SK-N-SH (cell line): Measurements from ENCODE around the gene SMARCA4. TPM values are rescaled to one million over a fixed set of nuclear protein-coding genes. Genes with fewer than 3 reads are reported as not detected.

Experiments
- CTCF ChIA-PET: fragments of 300-600, 350-600 bp; formaldehyde crosslinking; extraction: SDS; loops from one replicate; lab custom pipeline; 2021; lab: Yijun Ruan, JAX
- POLR2A ChIA-PET: fragments of 350-600 bp; sonication (Branson Sonifier 250); formaldehyde crosslinking; extraction: SDS; loops from one replicate; lab custom pipeline; 2020; ENCODE audit warnings: antibody characterized with exemption, inconsistent platforms; lab: Yijun Ruan, JAX
- DNase-seq: peaks from one replicate; pipeline ENCODE4 v3.0.0; 2012
- H2AFZ ChIP-seq: fragments of 200-600 bp; sonication (generic); 2 replicates; pipeline ENCODE4 v1.8.1; 2016; ENCODE audit warnings: antibody characterized with exemption, mild to moderate bottlenecking, low read depth
- H3F3A ChIP-seq: fragments of 200-600 bp; sonication (generic); replicated peaks from 2 replicates; pipeline ENCODE3; 2016; ENCODE audit warnings: antibody characterized with exemption, mild to moderate bottlenecking; ENCODE audit not compliant: insufficient read depth
- H3K27ac ChIP-seq, 2 experiments: fragments of 200-500 bp in 1 of 2; fragments of 200-600 bp in 1 of 2; sonication (Bioruptor generic) in 1 of 2; sonication (generic), shearing (Covaris generic) in 1 of 2; 2 replicates each; pipeline versions ENCODE4 v1.5.1 to v1.6.1; 2014 to 2016; ENCODE audit warnings: low read depth in 2 of 2, inconsistent platforms in 1 of 2, low read length in 1 of 2, mild to moderate bottlenecking in 1 of 2, mixed read lengths in 1 of 2
- H3K27me3 ChIP-seq: fragments of 200-600 bp; sonication (generic), shearing (Covaris generic); 2 replicates; pipeline ENCODE4 v1.6.1; 2016; ENCODE audit warnings: mixed run types; ENCODE audit not compliant: insufficient read depth
- H3K36me3 ChIP-seq, 2 experiments: fragments of 200-500 bp in 1 of 2; fragments of 200-600 bp in 1 of 2; sonication (Bioruptor generic) in 1 of 2; sonication (generic) in 1 of 2; replicated peaks in 1 of 2; 2 replicates each; pipeline versions ENCODE3 to v1.5.1; 2014 to 2016; ENCODE audit warnings: low read length in 1 of 2, mild to moderate bottlenecking in 1 of 2; ENCODE audit not compliant: insufficient read depth in 2 of 2, control insufficient read depth in 1 of 2
- H3K4me1 ChIP-seq, 2 experiments: fragments of 200-500 bp in 1 of 2; fragments of 200-600 bp in 1 of 2; sonication (Bioruptor generic) in 1 of 2; sonication (generic), shearing (Covaris generic) in 1 of 2; 2 replicates each; pipeline versions ENCODE4 v1.5.1 to v1.6.1; 2014 to 2016; ENCODE audit warnings: low read depth in 1 of 2, low read length in 1 of 2, mixed run types in 1 of 2; ENCODE audit not compliant: insufficient read depth in 2 of 2, control insufficient read depth in 1 of 2
- H3K4me2 ChIP-seq: fragments of 200-600 bp; sonication (generic), shearing (Covaris generic); 2 replicates; pipeline ENCODE4 v1.6.1; 2017; ENCODE audit warnings: mixed run types
- H3K4me3 ChIP-seq, 2 experiments: fragments of 200-500 bp in 1 of 2; fragments of 200-600 bp in 1 of 2; sonication (Bioruptor generic) in 1 of 2; sonication (generic), shearing (Covaris generic) in 1 of 2; 2 replicates each; pipeline versions ENCODE4 v1.5.1 to v1.8.1; 2014 to 2016; ENCODE audit warnings: low read depth in 2 of 2, inconsistent platforms in 1 of 2, low read length in 1 of 2, mild to moderate bottlenecking in 1 of 2, mixed read lengths in 1 of 2, moderate library complexity in 1 of 2
- H3K79me2 ChIP-seq: fragments of 200-600 bp; sonication (generic); 2 replicates; pipeline ENCODE4 v1.8.1; 2017; ENCODE audit warnings: mild to moderate bottlenecking; ENCODE audit not compliant: insufficient read depth
- H3K9ac ChIP-seq: fragments of 200-600 bp; sonication (generic); 2 replicates; pipeline ENCODE4 v1.6.1; 2017; ENCODE audit warnings: mixed run types
- H3K9me2 ChIP-seq: fragments of 200-600 bp; sonication (generic); 2 replicates; pipeline ENCODE4 v1.6.1; 2017; ENCODE audit warnings: mixed run types
- H3K9me3 ChIP-seq: fragments of 200-600 bp; sonication (generic); 2 replicates; pipeline ENCODE4 v1.6.1; 2017; ENCODE audit warnings: mixed run types, mild to moderate bottlenecking, moderate library complexity
- H4K20me1 ChIP-seq: fragments of 200-600 bp; sonication (generic); 2 replicates; pipeline ENCODE4 v1.6.1; 2017; ENCODE audit warnings: mild to moderate bottlenecking, mixed run types; ENCODE audit not compliant: insufficient read depth
- EP300 ChIP-seq, 2 experiments: IDR thresholded peaks; 2 replicates each; pipeline versions ENCODE4 v1.4.0 to v1.6.1; 2012; ENCODE audit warnings: borderline replicate concordance in 1 of 2, low read depth in 1 of 2, low read length in 1 of 2
- EZH2phosphoT487 ChIP-seq: fragments of 200-600 bp; sonication (generic); IDR thresholded peaks from 2 replicates; pipeline ENCODE4 v1.6.1; 2017; ENCODE audit warnings: low read depth, mixed run types, mild to moderate bottlenecking, antibody characterized with exemption, moderate library complexity, borderline replicate concordance
- FOXM1 ChIP-seq: IDR thresholded peaks from 2 replicates; pipeline ENCODE4 v1.4.0; 2012; ENCODE audit warnings: low read depth, mild to moderate bottlenecking
- GATA2 ChIP-seq: sonication (generic); formaldehyde crosslinking; IDR thresholded peaks from 2 replicates; pipeline ENCODE4 v1.5.0; 2020; ENCODE audit warnings: mild to moderate bottlenecking, missing genetic modification reagents
- RAD21 ChIP-seq: IDR thresholded peaks from 2 replicates; pipeline ENCODE4 v1.6.1; 2012; ENCODE audit warnings: mild to moderate bottlenecking, low read length
- REST ChIP-seq: IDR thresholded peaks from 2 replicates; pipeline ENCODE4 v1.6.1; 2012; ENCODE audit warnings: mild to moderate bottlenecking, low read depth, low read length, moderate library complexity
- RFX5 ChIP-seq: IDR thresholded peaks from 2 replicates; pipeline ENCODE4 v1.6.1; 2012; ENCODE audit warnings: mild to moderate bottlenecking, improper control_type of control experiment, low read length
- SIN3A ChIP-seq: IDR thresholded peaks from 2 replicates; pipeline ENCODE4 v1.6.1; 2012; ENCODE audit warnings: low read depth, mild to moderate bottlenecking, low read length, moderate library complexity, borderline replicate concordance
- YY1 ChIP-seq: IDR thresholded peaks from 2 replicates; pipeline ENCODE4 v1.4.0; 2012; ENCODE audit warnings: low read depth, mild to moderate bottlenecking
- WGBS: methylation state at CpG from one replicate; pipeline ENCODE4 v1.1.6; 2017; ENCODE audit warnings: low lambda C conversion rate; 5-methylcytosine and 5-hydroxymethylcytosine counted together
- polyA plus RNA-seq, 3 experiments: library from polyadenylated mRNA; depleted of rRNA; stranded (reverse); fragments of >200 nt; gene quantifications; 2 replicates each; pipeline ENCODE4 v1.2.3, GENCODE V29; 2012

The SMARCA4 gene
- polyA plus RNA-seq, 1 of the 3 experiments (the other 2 are of a cell fraction) = 90.7 TPM

- no peak for TF ChIP-seq REST
- TF ChIP-seq, all 33 proteins: peak for 0
Observed at GRCh38 chr19:11064831-11065303, 104.0 kb downstream of the SMARCA4 start (continued).

GRCh38 chr19:11066326-11066725, 105.5 kb downstream of the SMARCA4 start:
- no peak overlapping the region for H3K4me2 ChIP-seq
- DNase-seq = no peak
- no peaks in the 10 kb centered on the region for H3F3A ChIP-seq
- H3K9me2 ChIP-seq = no peaks in the 10 kb centered on the region
- peaks cover 15 to 18% of the 10 kb centered on the region in 2 experiments for H3K36me3 ChIP-seq
- no peak for TF ChIP-seq GATA2 (CRISPR knock-in tag)
- TF ChIP-seq SIN3A = no peak
- TF ChIP-seq RFX5 = no peak
- no peak for TF ChIP-seq EZH2phosphoT487
- no peak for TF ChIP-seq RAD21
- TF ChIP-seq FOXM1 = no peak
- no peak for TF ChIP-seq YY1
- ChIA-PET POLR2A (no interaction called here), CTCF (interaction anchor here (0.9 to 3.4 kb wide), 3 partner anchors 31 to 63 kb away, joined by 3 to 13 read pairs (median 10); no protein-coding TSS in a partner anchor)
- no peaks in the 10 kb centered on the region for H3K9me3 ChIP-seq
- no peaks in the 10 kb centered on the region for H3K27me3 ChIP-seq
- no peak overlapping the region for H3K9ac ChIP-seq
- H3K27ac ChIP-seq = no peak overlapping the region
- H3K79me2 ChIP-seq = no peaks in the 10 kb centered on the region
- WGBS = 100% methylated on average over 4 of the region's 5 CpGs
- no peaks in the 10 kb centered on the region for H3K4me1 ChIP-seq
- no peak overlapping the region for H2AFZ ChIP-seq
- H3K4me3 ChIP-seq = no peak overlapping the region
- H4K20me1 ChIP-seq = no peaks in the 10 kb centered on the region

GRCh38 chr19:11067356-11068113, 106.7 kb downstream of the SMARCA4 start:
- H3F3A ChIP-seq = no peaks in the 10 kb centered on the region
- 95% methylated on average over 8 of the region's 8 CpGs for WGBS
- CTCF ChIA-PET = interaction anchor here (0.9 to 3.4 kb wide), 2 partner anchors 58 to 62 kb away, joined by 3 to 10 read pairs; no protein-coding TSS in a partner anchor
- no peak for DNase-seq
- no peaks in the 10 kb centered on the region for H3K27me3 ChIP-seq
- no peaks in the 10 kb centered on the region for H3K9me2 ChIP-seq
- POLR2A ChIA-PET = no interaction called here
- H2AFZ ChIP-seq = no peak overlapping the region
- no peak overlapping the region for H3K4me3 ChIP-seq
- TF ChIP-seq FOXM1 (no peak), EP300 (IDR thresholded peaks at IDR 0.05; ENCODE audit: borderline replicate concordance in 1 of 2, low read depth in 1 of 2, low read length in 1 of 2) (no peak)
- TF ChIP-seq, all 33 proteins: peak for 0
- Histone ChIP-seq H3K4me1 (no peaks in the 10 kb centered on the region), H3K9ac (no peak overlapping the region), H3K36me3 (peaks cover 7 to 15% of the 10 kb centered on the region in 2 experiments), H3K27ac (no peak overlapping the region), H3K4me2 (no peak overlapping the region), H3K9me3 (no peaks in the 10 kb centered on the region), H4K20me1 (no peaks in the 10 kb centered on the region), H3K79me2 (no peaks in the 10 kb centered on the region)
